Activated T-cell treated with anti-CD3 and anti-CD28 coated beads for 24 hours (primary cell): Measurements from ENCODE around the gene POLR3C.
"Not testable (repeated sequence)": the region's sequence is repeated elsewhere in the genome, so short reads cannot be mapped to it uniquely, and the experiment has no call there.

Experiments used
- DNase-seq: peaks from one replicate; pipeline ENCODE4 v3.0.0-alpha.2; 2020; ENCODE audit warnings: low read depth

The POLR3C gene, protein sequence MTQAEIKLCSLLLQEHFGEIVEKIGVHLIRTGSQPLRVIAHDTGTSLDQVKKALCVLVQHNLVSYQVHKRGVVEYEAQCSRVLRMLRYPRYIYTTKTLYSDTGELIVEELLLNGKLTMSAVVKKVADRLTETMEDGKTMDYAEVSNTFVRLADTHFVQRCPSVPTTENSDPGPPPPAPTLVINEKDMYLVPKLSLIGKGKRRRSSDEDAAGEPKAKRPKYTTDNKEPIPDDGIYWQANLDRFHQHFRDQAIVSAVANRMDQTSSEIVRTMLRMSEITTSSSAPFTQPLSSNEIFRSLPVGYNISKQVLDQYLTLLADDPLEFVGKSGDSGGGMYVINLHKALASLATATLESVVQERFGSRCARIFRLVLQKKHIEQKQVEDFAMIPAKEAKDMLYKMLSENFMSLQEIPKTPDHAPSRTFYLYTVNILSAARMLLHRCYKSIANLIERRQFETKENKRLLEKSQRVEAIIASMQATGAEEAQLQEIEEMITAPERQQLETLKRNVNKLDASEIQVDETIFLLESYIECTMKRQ

DNA sequence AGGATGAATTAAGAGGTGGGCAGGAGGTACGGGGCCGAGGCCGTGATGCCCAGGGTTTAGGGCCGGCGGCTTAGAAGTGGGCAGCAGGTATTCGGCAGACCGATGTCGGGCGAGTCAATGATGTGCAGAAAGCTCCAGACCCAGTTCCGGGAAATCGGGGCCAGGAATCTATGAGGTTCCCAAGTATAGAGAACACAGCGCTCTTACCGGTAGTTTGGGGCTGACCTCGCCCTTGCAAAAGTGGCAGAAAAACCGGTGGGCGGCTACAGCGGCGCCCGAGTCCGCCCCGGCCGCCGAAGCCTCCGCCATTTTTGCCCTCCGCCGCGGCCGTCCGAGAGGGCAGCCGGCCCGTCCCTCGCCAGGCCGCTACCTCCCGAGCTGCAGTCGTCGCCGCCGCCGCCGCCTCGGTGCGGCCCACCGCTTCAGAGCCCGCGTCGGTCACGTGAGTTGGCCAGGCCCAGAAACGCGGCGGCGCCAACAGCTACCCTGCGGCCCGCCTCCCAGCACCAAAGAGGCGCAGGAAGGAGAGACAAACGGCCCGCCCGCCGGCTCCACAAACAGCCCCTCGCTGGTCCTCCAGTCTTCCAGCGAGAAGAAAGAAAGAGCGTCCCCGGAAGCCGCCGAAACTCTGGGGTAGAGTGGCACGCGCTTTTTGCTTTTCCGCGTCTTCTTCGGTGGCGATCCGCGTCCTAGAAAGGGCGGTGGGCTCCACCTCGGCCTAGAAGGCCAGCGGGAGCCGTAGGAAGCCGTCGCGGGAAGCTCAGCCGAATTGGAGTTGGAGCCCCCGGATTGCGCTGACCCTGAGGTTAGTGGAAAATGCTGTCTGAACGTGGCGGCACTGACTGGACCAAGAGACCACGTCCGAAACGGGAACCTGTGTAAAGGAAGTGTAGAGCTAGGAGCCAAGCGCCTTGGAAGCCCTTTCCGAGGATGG is at the start of gene POLR3C, which contains the start of gene RNF115:
POLR3C (plus strand) TSS at position 636 of the 934 bp plus-strand sequence. CDS start 1,577 bp downstream, outside the sequence.
RNF115 (minus strand) TSS at position 531 of the 934 bp plus-strand sequence; CDS start at position 309, 222 bp downstream.
- peak; percentile 82 for DNase-seq

GRCh38 chr1:145777357-145778145 is 46.4 kb upstream of the POLR3C start:
- DNase-seq, result no peak

DNA sequence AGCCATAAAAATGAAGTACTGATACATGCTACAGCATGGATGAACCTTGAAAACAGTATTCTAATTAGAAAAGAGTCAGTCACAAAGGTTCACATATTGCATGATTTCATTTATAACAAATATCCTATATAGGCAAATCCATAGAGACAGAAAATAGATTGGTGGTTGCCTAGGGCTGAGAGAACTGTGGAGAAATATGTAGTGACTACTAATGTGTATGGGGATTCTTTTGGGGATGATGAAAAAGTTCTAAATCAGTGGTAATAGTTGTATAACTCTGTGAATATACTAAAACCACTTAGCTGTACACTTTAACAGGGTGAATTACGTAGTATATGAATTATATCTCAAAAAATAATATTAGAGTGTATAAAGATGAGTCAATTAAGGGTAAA is 45.9 kb upstream of the POLR3C start:
- DNase-seq, result no peak

- DNase-seq, result no peak
Measured at GRCh38 chr1:145782272-145783099, 41.5 kb upstream of the POLR3C start.

GRCh38 chr1:145784409-145784808 is 39.6 kb upstream of the POLR3C start:
- no peak for DNase-seq

DNA sequence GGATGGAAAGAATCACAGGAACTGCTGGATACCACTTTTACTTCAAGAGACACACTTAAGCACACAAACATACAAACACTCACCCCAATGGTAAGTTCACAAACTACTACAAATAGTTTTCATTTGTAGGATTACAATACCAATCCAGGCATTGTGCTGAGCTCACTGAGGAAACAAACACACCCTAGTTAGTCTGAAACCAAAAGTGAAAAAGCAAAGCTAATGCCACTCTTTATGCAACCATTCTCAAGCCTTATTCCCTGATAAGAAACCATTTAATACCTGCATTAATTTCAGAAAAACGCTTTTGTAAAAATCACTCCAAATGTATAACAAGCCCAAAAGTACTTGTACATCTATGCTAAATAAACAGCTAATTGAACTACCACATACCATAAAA is 38.5 kb upstream of the POLR3C start:
- DNase-seq, result no peak

- DNase-seq, result no peak
Measured at GRCh38 chr1:145786271-145786670, 37.7 kb upstream of the POLR3C start.

DNA sequence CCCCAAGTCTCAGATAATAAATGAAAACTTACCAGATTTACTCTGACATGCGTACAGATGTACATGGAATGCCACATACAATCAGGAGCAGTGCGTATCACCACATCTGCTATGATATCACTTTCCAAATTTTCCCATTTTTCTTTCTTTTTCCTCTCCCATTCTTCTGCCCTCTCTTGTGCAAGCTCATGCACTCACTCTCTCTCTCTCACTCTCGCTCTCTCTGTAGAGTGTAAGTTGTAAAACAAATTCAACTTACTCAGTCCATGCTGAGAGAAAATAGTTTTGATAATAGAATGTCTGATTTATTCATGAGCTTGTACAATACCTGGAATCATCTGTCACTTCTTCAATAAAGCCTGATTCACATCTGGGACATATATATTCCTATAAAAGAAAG is 35.4 kb upstream of the POLR3C start:
- no peak for DNase-seq

DNA sequence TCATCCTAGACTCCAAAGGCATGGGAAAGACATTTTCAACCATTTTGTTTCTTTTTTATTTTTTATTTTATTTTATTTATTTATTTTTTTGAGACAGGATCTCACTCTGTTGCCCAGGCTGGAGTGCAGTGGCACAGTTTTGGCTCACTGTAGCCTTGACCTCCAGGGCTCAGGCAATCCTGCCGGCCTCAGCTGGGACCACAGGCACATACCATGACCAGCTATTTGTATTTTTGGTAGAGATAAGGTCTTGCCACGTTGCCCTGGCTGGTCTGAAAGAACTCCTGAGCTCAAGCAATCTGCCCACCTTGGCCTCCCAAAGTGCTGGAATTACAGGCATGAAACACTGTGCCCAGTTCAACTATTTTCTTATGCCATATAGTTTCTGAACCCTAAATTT is 32.1 kb upstream of the POLR3C start:
- DNase-seq, result not testable (repeated sequence)

DNA sequence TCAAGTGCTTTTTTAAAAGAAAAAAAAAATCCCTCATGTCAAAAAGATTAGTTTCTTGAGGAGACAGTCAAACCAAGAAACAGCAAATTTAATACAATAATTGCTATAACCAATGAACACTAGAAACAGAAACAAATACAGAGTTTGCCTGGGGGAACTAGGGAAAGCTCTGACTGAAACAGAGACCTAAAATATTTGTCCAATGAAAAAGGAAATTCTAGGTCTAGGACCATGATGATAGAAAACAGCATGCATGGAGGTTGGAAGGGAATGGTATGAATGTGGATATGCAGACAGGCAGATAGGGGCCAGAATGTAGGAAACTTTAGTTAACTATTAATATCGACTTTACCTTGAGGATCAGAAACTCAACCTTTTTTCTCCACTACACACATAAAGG is 31.5 kb upstream of the POLR3C start:
- DNase-seq, result no peak

DNA sequence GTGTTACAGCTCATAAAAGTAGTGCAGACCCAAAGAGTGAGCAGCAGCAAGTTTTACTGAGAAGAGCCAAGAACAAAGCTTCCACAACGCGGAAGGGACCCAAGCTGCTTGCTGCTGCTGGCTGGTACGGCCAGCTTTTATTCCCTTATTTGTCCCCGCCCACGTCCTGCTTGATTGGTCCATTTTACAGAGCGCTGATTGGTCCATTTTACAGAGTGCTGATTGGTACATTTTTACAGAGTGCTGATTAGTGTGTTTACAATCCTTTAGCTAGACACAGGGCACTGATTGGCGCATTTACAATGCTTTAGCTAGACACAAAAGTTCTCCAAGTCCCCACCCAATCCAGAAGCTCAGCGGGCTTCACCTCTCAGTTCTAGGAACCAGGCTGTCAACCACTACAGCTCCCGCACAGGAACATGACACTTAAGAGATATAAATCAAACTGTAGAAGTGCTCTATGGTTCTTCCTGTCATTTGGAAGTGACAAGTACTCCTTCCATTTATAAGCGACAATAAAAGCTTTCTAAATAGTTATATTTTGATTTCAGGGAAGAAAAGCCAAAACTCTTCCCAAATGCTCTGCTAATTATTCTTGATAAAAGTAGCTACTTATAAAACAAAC is 28.6 kb upstream of the POLR3C start:
- DNase-seq, result no peak

GRCh38 chr1:145796753-145797152 is 27.2 kb upstream of the POLR3C start:
- DNase-seq, result no peak

GRCh38 chr1:145799806-145800205 is 24.2 kb upstream of the POLR3C start:
- DNase-seq, result no peak

GRCh38 chr1:145804235-145805045 is 19.6 kb upstream of the POLR3C start:
- DNase-seq, result no peak

DNA sequence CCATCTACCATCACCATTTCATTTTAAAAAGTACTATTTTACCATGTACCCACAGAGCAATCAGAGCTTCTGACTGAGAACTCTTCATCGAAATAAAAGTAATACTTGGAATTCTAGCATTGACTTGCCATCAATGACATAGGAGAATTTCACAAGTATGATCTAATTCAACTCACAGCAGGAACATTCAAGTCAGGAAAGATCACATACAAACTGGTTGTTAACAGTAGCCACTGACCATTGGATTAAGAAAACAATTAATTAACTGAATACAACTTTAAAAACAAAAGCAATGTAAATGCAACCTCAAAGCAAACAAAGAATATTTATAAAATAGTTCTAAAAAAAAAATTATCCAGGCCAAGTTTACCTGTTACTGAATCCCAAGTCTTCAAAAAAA is 18.9 kb upstream of the POLR3C start:
- DNase-seq, result no peak

- no peak for DNase-seq
Measured at GRCh38 chr1:145806408-145806807, 17.6 kb upstream of the POLR3C start.

DNA sequence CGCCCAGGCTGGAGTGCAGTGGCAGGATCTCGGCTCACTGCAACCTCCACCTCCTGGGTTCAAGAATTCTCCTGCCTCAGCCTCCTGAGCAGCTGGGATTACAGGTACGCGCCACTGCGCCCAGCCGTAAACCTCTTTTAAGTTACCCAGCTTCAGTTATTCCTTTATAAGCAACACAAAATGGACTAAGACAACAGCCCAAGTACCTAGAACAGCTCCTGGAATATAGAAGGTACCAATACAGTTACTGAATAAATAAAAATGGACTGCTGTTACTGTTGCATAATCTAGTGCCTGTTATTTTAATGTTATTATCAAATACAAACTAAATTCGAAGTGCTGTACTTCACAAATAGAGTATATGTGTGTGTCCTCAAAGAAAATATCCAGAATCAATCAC is 17.2 kb upstream of the POLR3C start:
- no peak for DNase-seq

DNA sequence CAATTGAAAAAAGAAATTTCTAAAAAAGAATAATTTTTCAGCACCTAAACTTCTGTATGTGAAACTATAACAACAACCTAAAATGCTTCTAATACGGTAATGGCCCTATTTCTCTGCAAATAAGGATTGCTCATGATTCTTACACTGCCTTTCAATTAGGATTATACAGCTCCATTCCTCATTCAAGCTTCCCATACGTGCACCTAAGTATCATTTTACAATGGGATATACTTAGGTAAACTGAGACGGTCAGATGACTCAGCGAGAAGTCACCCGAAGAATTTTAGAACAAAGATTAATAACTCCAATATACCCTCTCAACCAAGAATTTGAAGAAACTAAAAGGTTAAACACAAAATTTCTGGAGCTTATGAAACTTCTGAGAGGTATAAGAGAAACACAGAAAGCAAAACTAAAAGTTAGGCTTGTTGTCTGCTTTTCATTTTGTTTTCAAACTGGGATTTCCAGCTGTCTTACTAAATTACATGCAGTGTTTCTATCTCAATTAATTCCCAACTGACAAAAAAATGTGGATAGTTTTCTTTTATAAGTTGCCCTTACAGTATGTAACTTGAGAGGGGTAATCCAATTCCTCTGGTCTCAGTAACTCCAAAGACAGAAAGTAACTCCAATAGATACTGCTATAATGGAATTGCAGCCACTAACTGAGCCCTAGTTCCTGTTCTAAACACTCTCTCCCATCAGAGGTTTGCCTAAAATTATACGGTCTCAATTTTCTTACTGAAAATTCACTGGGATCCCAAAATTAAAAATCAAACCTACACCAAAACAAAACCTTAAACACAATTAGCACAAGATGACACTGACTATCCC is 10.8 kb upstream of the POLR3C start:
- DNase-seq, result not testable (repeated sequence)

DNA sequence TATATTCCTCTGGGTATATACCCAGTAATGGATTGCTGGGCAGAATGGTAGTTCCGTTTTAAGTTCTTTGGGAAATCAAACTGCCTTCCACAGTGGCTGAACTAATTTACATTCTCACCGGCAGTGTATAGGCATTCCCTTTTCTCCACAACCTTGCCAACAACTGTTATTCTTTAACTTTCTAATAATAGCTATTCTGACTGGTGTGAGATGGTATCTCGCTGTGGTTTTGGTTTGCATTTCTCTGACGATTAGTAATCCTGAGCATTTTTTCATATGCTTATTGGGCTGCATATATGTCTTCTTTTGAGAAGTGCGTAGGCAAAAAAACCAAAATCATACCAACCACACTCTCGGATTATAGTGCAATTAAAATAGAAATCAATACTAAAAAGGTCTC is 5.9 kb upstream of the POLR3C start:
- DNase-seq, result not testable (repeated sequence)
